Left ventricle myocardium inferior (tissue), 1 donor: ENCODE data around the gene MT1E. TPM values are rescaled to one million over a fixed set of nuclear protein-coding genes. Genes with fewer than 3 reads are reported as not detected.
"Not testable (repeated sequence)": the region's sequence is repeated elsewhere in the genome, so short reads cannot be mapped to it uniquely, and the experiment has no call there.

Experiments used
- DNase-seq: peaks from one replicate; pipeline ENCODE4 v3.0.0-alpha.2; 2020
- H3K27ac ChIP-seq: fragments of 200-600 bp; replicated peaks from 2 replicates; pipeline ENCODE4 v1.8.0; 2021
- H3K27me3 ChIP-seq: fragments of 200-600 bp; 2 replicates; pipeline ENCODE4 v1.8.0; 2021; ENCODE audit warnings: low read depth
- H3K36me3 ChIP-seq: fragments of 200-600 bp; 2 replicates; pipeline ENCODE4 v1.8.0; 2021
- H3K4me1 ChIP-seq: fragments of 200-600 bp; 2 replicates; pipeline ENCODE4 v1.8.0; 2021
- H3K4me3 ChIP-seq: fragments of 200-600 bp; 2 replicates; pipeline ENCODE4 v1.8.0; 2021; ENCODE audit warnings: mild to moderate bottlenecking, moderate library complexity
- H3K9me3 ChIP-seq: fragments of 200-600 bp; replicated peaks from 2 replicates; pipeline ENCODE4 v1.8.0; 2021
- intact Hi-C: fragments of 100-400 bp; cut with micrococcal nuclease; formaldehyde crosslinking; loops from one replicate; pipeline ENCODE4 v1.11.0; 2022
- total RNA-seq: library from RNA; stranded (reverse); fragmentation: NEBNext Ultra II Directional; extraction: Animal tissue kit (Norgen Biotek cat#: 25700); gene quantifications from one replicate; pipeline ENCODE4 v1.2.1, GENCODE V29; 2021
- TF ChIP-seq, protein P1 (sequence below): fragments of 200-600 bp; IDR thresholded peaks from 2 replicates; pipeline ENCODE4 v1.8.0; 2021; ENCODE audit warnings: antibody characterized with exemption, mild to moderate bottlenecking, borderline replicate concordance
- donor health status: DM: no; HTN: yes; CAD: no; lungs with severe emphysema.

Gene MT1E
- total RNA-seq, 1 donor from 2014 or later: 126 TPM

GRCh38 chr16:56616608-56617211, 8.9 kb upstream of the MT1E start:
- intact Hi-C loops: no loop called here
- Histone ChIP-seq H3K36me3 (no peaks in the 10 kb centered on the region), H3K4me1 (peaks cover 40% of the 10 kb centered on the region), H3K27me3 (no peaks in the 10 kb centered on the region), H3K4me3 (peak overlapping the region; percentile 66), H3K9me3 (no peaks in the 10 kb centered on the region), H3K27ac (peak overlapping the region; percentile 87)
- TF ChIP-seq, protein P1, sequence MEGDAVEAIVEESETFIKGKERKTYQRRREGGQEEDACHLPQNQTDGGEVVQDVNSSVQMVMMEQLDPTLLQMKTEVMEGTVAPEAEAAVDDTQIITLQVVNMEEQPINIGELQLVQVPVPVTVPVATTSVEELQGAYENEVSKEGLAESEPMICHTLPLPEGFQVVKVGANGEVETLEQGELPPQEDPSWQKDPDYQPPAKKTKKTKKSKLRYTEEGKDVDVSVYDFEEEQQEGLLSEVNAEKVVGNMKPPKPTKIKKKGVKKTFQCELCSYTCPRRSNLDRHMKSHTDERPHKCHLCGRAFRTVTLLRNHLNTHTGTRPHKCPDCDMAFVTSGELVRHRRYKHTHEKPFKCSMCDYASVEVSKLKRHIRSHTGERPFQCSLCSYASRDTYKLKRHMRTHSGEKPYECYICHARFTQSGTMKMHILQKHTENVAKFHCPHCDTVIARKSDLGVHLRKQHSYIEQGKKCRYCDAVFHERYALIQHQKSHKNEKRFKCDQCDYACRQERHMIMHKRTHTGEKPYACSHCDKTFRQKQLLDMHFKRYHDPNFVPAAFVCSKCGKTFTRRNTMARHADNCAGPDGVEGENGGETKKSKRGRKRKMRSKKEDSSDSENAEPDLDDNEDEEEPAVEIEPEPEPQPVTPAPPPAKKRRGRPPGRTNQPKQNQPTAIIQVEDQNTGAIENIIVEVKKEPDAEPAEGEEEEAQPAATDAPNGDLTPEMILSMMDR: no peak
- no peak for DNase-seq

GRCh38 chr16:56617212-56618085, 8.1 kb upstream of the MT1E start:
- H3K4me3 ChIP-seq: peak overlapping the region; percentile 66
- peak overlapping the region; percentile 87 for H3K27ac ChIP-seq
- H3K27me3 ChIP-seq: no peaks in the 10 kb centered on the region
- DNase-seq: peak; percentile 88
- intact Hi-C loops: no loop called here
- TF ChIP-seq, protein P1: peak; percentile 39
- H3K9me3 ChIP-seq: no peaks in the 10 kb centered on the region
- peaks cover 39% of the 10 kb centered on the region for H3K4me1 ChIP-seq
- H3K36me3 ChIP-seq: no peaks in the 10 kb centered on the region

GRCh38 chr16:56618138-56618537, 7.4 kb upstream of the MT1E start:
- Histone ChIP-seq H3K36me3 (no peaks in the 10 kb centered on the region), H3K27me3 (no peaks in the 10 kb centered on the region), H3K4me1 (peaks cover 39% of the 10 kb centered on the region), H3K4me3 (peak overlapping the region; percentile 66), H3K9me3 (no peaks in the 10 kb centered on the region), H3K27ac (peak overlapping the region; percentile 87)
- TF ChIP-seq, protein P1: no peak
- intact Hi-C loops: no loop called here
- no peak for DNase-seq

DNA sequence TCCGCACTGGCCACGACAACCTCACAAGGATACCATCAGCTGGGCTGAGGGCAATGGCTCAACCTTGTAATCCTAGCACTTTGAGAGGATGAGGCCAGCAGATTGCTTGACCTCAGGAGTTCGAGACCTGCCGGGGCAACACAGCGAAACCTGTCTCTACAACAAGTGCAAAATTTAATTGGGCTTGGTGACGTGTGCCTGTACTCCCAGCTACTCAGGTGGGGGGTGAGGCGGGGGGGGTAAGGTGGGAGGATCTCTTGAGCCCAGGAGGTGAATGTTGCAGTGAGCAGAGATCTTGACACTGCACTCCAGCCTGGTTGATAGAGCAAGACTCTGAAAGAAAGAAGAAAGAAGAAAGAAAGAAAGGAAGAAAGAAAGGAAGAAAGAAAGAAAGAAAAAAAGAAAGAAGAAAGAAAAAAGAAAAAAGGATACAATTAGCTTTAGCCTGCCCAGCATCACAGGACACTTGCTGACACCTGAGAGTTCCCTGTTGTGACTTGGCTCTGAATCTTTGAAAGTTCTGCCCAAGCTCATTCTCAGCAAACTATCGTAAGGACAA, 5.2 kb upstream of the MT1E start:
- intact Hi-C loops: no loop called here
- Histone ChIP-seq H3K36me3 (no peaks in the 10 kb centered on the region), H3K4me3 (no peak overlapping the region), H3K4me1 (peaks cover 47% of the 10 kb centered on the region), H3K27ac (no peak overlapping the region), H3K27me3 (no peaks in the 10 kb centered on the region), H3K9me3 (no peaks in the 10 kb centered on the region)
- TF ChIP-seq, protein P1: no peak
- no peak for DNase-seq

GRCh38 chr16:56621665-56622445, 3.7 kb upstream of the MT1E start:
- peak overlapping the region; percentile 48 for H3K27ac ChIP-seq
- H3K36me3 ChIP-seq, H3K27me3 ChIP-seq, DNase-seq, H3K4me3 ChIP-seq, intact Hi-C loops, H3K9me3 ChIP-seq: not testable (repeated sequence)
- peaks cover 55% of the 10 kb centered on the region for H3K4me1 ChIP-seq

DNA sequence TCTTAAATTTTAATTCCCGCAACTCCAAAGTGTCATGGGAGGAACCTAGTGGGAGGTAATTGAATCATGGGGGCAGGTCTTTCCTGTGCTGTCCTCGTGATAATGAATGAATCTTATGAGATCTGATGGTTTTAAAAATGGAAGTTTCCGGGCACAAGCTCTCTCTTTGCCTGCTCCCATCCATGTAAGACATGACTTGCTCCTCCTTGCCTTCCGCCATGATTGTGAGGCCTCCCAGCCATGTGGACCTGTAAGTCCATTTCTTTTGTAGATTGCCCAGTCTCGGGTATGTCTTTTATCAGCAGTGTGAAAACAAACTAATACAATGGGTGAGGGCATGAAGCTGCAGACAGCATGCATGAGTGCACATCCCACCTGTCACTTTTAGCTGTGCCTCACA, 2.4 kb upstream of the MT1E start:
- H3K27ac ChIP-seq, intact Hi-C loops, DNase-seq, H3K4me3 ChIP-seq, H3K36me3 ChIP-seq, H3K27me3 ChIP-seq, H3K9me3 ChIP-seq: not testable (repeated sequence)
- H3K4me1 ChIP-seq: peaks cover 49% of the 10 kb centered on the region
